G401 (cell line): ENCODE results near the gene ADI1. TPM values are rescaled to one million over a fixed set of nuclear protein-coding genes. Genes with fewer than 3 reads are reported as not detected.

Experiments used
- DNase-seq: peaks from one replicate; pipeline ENCODE4 v3.0.0-alpha.2; 2015; ENCODE audit warnings: low spot score
- in situ Hi-C: cut with HindIII; loops from 2 replicates; pipeline ENCODE4 v1.10.0; 2016; ENCODE audit warnings: low sequenced_read_pairs, mixed read lengths
- total RNA-seq: library from RNA; depleted of rRNA; stranded (reverse); fragments of >200 nt; shearing (Covaris generic); gene quantifications from 2 replicates; pipeline ENCODE4 v1.2.3, GENCODE V29; 2014; rRNA removed

Gene ADI1
- 48.4 and 63.2 TPM in 2 replicates for total RNA-seq

GRCh38 chr2:3519255-3520205 is at the start of gene ADI1:
TSS of gene ADI1 (minus strand) at chr2:3519531. CDS start at chr2:3519487, 44 bp downstream.
- DNase-seq: peak; percentile 68
- in situ Hi-C loops: no loop called here

GRCh38 chr2:3566806-3567205 is 47.5 kb upstream of the ADI1 start:
- in situ Hi-C loops: no loop called here
- DNase-seq: no peak

GRCh38 chr2:3565117-3565516 is 45.8 kb upstream of the ADI1 start:
- DNase-seq: no peak
- in situ Hi-C loops: no loop called here

GRCh38 chr2:3563521-3563976 is 44.2 kb upstream of the ADI1 start:
- in situ Hi-C loops: no loop called here
- no peak for DNase-seq

GRCh38 chr2:3558205-3559014 is 39.1 kb upstream of the ADI1 start, which contains the start of gene RNASEH1:
TSS of gene RNASEH1 (minus strand) at chr2:3558333. CDS start at chr2:3558260, 73 bp downstream.
- in situ Hi-C loops: no loop called here
- peak; percentile 97 for DNase-seq

GRCh38 chr2:3557639-3558204 is 38.4 kb upstream of the ADI1 start:
- in situ Hi-C loops: no loop called here
- no peak for DNase-seq

- no peak for DNase-seq
- in situ Hi-C loops: no loop called here
Observed at GRCh38 chr2:3553946-3554345, 34.6 kb upstream of the ADI1 start.

- in situ Hi-C loops: no loop called here
- no peak for DNase-seq
Observed at GRCh38 chr2:3547915-3548314, 28.6 kb upstream of the ADI1 start.

- no peak for DNase-seq
- in situ Hi-C loops: no loop called here
Observed at GRCh38 chr2:3545788-3546478, 26.6 kb upstream of the ADI1 start.

- DNase-seq: no peak
- in situ Hi-C loops: no loop called here
Observed at GRCh38 chr2:3543023-3543683, 23.8 kb upstream of the ADI1 start.

GRCh38 chr2:3542107-3542506 is 22.8 kb upstream of the ADI1 start:
- in situ Hi-C loops: no loop called here
- DNase-seq: no peak

- in situ Hi-C loops: no loop called here
- no peak for DNase-seq
Observed at GRCh38 chr2:3539836-3540235, 20.5 kb upstream of the ADI1 start.

- DNase-seq: no peak
- in situ Hi-C loops: no loop called here
Observed at GRCh38 chr2:3536682-3537632, 17.6 kb upstream of the ADI1 start.

GRCh38 chr2:3535794-3536681 is 16.7 kb upstream of the ADI1 start:
- in situ Hi-C loops: no loop called here
- no peak for DNase-seq

GRCh38 chr2:3535467-3535793 is 16.1 kb upstream of the ADI1 start:
- in situ Hi-C loops: no loop called here
- no peak for DNase-seq

- no peak for DNase-seq
Observed at GRCh38 chr2:3534251-3534814, 15.0 kb upstream of the ADI1 start.

More at GRCh38 chr2:3534251-3534814, 15.0 kb upstream of the ADI1 start:
- in situ Hi-C loops: no loop called here
